HS-5 (cell line): ENCODE measurements around the gene GALNT14.
"Not testable (repeated sequence)": the region's sequence is repeated elsewhere in the genome, so short reads cannot be mapped to it uniquely, and the experiment has no call there.

ENCODE experiments used
- DNase-seq: peaks from one replicate; pipeline ENCODE4 v3.0.0-alpha.2; 2012; ENCODE audit warnings: low read depth

Gene GALNT14, protein sequence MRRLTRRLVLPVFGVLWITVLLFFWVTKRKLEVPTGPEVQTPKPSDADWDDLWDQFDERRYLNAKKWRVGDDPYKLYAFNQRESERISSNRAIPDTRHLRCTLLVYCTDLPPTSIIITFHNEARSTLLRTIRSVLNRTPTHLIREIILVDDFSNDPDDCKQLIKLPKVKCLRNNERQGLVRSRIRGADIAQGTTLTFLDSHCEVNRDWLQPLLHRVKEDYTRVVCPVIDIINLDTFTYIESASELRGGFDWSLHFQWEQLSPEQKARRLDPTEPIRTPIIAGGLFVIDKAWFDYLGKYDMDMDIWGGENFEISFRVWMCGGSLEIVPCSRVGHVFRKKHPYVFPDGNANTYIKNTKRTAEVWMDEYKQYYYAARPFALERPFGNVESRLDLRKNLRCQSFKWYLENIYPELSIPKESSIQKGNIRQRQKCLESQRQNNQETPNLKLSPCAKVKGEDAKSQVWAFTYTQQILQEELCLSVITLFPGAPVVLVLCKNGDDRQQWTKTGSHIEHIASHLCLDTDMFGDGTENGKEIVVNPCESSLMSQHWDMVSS

DNA sequence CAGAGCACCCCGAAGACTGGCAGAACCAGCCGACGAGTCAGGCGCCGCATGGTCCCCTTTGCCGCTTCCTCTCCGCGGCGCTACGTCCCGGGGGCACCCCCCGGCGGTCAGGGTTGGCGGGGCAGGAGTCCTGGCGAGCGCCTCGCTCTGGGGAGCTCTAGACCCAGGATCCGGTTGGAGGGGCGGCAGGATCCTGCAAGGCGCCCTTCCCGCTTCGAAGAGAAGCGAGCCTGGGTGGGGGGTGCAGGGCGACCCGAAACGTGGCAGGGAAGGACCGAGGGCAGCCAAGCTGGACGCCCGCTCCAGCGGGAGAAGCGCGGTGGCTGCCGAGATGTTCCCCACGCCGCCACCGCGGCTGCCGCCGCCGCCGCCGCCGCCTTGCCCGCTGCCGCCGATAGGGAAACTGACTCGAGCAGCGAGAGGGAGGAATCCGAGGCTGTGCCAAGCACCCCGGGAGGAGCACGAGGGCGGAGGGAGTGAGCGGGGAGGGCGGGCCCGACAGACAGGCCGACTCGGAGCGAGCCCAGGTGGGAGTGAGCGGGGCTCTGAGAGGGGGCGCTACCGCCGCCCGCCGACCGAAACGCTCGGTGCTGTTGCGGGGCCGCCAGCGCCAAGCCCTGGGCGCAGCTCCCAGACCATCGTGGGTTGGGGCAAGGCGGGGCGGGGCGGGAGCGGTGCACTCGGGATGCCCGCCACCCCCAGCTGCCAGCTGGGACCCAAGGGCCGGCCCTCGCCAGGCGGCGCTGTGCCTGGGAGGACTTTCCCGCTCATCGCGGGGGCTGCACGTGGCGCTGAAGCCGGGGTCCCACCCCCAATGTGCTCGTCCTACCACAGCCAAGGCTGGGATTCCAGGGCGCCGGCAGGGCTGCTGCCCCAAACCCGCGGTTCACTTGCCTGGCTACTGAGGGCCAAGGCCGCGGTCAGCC, at the start of gene GALNT14:
Gene GALNT14 (minus strand): TSS at position 404 of the 926 bp plus-strand sequence. CDS start 354 bp downstream, at position 50.
- DNase-seq = peak; percentile 43

DNA sequence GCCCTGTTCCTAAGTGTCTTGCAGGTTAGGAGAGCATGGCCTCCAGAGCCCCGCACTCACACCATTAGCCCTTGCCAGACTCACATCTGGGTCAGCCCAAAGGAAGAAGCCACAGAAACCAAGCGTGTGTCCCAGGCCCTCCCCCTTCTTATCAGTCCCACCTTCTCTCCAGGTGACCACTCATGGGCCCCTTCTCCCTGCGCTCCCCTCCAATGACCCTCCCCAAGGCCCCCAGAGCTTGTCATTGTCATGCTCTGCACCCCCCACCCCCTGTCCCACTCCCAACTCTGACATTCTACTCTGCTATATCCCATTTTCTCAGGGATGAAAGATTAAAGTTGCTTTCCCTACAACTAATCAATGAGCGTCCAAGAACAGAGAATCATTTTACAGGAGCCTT, 48.9 kb upstream of the GALNT14 start:
- DNase-seq = no peak

DNA sequence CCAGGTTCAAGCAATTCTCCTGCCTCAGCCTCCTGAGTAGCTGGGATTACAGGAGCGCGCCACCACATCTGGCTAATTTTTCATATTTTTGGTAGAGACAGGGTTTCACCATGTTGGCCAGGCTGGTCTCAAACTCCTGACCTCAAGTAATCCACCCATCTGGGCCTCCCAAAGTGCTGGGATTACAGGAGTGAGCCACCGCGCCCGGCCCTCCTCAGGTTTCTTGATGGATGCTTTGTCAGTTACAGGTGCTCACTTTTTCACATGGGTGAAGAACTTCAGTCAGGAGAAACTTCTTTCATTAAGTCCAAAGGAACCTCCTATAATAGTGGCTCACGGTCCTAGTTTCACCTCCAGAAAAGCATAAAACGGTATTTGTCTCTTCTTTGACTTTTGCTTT, 45.7 kb upstream of the GALNT14 start:
- DNase-seq = not testable (repeated sequence)

DNA sequence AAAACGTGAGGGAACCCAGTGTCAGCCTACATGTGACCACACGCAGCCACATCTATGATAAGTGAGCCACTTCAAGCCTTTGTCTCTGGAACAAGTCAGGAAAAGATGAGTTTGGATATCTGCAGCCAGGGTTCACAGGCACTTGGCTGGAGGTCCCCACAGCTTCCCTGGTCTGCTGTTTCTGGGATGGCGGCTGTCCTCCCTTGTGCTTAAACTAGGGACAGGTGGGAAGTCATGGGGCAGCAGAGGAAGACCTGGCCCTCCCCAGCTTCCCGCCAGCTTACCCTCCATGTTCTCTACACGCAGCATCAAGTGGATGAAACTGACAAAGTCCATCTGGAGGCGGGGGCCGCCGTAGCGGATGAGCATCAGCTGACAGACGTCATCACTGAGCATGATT, 38.5 kb upstream of the GALNT14 start:
- no peak for DNase-seq

DNA sequence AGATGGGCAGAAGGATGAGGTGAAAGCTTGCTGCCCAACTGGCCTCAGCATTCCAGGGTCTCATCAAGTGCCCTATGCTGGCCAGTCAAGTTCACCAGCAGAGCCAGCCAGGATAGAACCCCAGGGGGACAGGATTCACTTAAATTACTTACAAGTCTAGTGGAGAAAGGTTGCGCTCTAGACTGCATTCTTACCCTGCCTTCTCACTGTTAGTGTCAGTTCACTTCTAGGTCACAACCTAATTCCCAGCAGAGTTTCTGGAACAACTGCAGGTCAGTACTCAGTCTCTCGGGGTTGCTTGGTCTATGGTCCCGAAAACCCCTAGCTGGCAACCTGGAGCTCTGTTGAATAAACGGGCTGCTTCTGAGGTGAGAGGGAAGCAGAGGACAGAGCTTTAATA, 32.9 kb upstream of the GALNT14 start:
- no peak for DNase-seq

DNA sequence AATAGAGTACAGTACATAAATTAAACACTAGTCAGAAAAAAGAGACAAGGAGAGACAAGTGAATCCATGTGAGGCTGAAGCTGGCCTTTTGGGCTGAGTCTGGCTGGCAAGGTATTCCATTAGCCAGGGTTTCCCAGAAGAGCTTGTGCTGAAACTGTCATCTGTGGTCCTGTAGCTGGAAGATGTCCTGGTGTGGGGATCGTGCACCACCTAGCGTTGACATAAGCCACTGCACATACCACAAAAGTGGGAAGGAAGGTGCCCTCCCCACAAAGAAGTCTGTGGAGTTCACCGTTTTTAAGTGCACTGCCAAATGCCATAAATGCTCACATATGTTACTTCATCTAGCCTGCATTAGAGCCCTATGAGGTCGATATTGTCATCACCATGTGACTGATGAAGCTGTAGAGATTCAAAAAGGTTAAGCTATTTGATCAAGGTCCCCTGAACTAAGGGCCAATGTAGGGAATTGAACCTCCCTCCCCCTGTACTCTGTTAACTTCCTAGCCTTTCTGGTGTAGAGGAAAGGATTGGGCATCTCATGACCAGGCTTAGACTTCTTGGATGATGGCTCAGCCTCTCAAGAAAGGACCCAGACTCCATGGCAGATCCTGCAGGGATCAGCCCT, 31.9 kb upstream of the GALNT14 start:
- DNase-seq = peak; percentile 38

DNA sequence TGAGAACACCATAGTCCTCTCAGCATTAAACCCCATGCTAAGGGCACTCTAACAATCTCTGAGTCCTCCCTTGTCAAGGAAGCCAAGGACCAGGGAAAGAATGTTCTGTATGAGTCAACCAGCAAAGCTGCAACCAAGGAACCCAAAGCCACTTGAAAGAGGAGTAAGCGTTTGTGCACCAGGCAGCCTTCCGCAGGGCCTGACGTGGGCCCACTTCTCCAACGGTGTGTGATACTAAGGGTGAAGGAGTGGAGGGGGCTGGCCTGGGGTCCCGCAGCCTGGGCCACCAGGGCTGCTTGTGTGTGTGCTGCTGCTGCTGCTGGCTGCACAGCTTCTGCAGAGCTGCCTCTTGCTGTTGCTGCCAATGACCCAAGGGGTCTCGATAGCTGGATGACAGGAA, 30.1 kb upstream of the GALNT14 start:
- no peak for DNase-seq

DNA sequence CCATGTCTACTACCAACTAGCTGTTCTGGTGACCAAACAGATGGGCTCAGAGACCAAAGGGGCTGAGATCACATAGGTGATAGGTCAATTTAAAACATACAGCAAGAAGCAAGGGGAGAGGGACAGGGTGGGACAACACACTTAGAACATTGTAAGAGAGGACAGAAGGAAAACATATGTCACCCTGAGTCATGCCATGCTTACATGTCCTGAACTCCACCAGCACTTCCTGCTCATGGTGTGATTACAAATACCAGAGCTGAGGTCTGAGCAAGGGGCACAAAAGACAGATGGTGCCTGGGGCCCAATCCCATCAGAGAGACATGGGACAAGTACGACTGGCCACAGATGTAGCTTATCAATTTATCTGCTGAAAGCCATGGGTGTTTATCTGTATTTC, 28.7 kb upstream of the GALNT14 start:
- no peak for DNase-seq

DNA sequence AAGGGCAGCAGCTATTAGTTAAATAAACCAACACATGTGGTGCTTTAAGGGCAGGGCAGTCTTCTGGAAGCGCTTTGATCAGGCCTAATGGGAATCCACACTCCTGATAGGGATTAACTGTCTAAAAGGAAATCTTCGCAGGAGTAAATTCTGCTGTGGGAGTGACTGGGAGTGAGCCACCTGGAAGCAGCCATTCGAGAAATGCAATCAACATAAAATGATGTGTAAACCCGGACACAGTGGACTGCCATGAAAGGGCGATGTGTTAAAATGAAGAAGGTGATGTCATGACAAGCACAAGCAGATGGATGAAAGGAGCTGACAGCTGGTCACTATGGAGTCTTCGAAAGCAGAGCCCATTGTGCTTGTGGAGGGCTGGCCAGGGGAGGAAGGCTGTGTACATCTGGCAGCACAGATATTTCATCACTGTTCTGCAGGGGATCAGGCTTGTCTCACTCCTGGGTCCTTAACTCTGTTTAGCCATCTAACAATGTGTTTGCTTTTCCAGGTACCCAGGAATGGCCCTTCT, 24.8 kb upstream of the GALNT14 start:
- no peak for DNase-seq

DNA sequence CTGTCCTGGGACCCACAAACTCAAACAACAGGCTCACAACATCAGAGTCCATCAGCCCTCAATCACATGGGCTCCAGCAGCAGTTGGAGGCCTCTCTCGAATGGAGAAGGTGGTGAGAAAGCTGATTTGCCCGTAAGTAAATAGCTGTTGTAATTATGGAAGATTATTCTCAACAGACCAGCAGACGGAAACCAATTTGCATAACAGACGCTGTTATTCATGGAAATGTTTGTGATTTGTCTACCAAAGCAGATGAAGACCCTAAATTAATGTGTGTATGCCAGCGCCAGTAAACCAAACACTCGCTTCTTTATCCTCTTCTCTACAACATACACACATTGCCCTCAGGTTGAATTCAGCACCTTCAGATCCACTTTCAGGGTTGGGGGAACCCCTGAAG, 23.4 kb upstream of the GALNT14 start:
- no peak for DNase-seq

DNA sequence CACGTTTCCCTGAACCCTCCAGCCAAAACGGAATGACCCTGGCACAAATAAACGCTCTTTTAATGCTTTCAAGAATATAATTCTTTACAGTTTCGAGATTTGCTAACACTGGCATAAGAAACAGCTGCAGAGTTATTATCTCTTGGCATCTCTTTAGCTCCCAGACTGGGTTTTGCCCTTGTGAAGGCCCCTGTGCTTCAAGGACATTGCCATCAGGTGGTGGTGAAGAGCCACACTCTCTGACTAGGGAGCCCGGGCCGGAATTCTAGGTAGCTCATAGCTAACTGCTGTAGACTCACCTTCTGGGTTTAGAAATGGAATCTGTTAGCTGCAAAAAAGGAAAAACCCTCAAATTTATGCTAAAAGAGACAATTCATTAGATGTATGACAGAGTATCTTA, 13.3 kb upstream of the GALNT14 start:
- no peak for DNase-seq

DNA sequence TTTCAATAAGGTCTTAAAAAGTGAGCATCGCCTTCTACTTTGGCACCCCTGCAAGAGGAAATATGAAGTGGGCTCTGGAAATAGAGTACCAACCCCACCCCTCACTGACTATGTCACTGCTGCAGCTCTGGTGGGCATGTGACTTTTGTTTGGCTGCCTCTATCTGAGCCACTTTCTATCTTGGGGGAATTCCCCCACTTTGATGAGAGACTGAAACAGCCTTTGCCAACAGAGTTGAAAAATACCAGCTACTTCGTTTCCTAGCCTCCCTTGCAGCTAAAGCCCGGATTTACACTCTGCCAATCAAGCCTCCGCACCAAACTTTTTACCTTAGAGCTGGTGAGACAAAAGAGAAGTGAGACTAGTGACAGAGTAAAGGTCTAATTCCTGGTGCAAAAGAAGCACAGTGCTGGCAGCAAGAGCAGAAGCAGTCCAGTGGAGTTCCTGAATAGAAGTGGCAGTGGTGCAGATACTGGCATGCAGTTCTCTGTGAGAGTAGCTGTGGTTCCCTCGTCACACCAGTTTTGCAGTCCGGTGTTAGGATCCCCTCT, 12.0 kb upstream of the GALNT14 start:
- no peak for DNase-seq

DNA sequence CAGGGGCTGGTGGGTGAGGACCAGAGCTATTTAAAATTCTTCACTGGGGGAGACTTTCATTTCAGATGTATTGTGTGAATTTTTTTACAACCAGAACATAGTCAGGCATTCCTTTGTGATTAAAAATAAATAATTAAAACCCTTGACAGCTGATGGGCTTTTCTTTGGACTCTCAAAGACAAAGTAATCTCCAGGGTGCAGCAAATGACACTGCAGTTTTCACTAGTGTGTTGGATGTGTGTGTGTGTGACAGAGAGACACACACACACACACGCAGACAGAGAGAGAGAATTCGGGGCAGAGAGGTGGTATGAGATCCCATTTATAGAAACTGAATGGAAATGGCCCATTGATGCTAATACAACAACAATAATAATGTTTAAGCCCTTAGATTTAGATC, 10.3 kb upstream of the GALNT14 start:
- DNase-seq = no peak

DNA sequence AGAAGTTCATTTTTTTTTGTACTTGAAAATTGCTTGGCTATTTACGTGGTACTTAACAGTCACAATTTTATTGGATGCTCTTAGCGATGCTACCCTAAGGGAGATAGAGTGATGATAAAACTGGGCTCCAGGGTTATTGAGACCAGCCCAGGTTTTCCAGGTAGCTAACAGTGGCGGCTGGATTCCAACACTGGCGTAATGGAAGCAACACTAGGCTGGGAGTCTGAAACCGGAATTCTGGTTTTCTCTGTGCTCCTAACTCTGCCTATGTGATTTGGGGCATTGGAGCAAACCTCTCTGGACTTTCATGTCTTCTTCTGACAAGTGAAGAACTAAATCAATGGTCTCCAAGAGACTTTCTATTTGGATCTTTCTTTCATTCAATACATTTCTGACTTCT, 9.4 kb upstream of the GALNT14 start:
- DNase-seq = no peak

DNA sequence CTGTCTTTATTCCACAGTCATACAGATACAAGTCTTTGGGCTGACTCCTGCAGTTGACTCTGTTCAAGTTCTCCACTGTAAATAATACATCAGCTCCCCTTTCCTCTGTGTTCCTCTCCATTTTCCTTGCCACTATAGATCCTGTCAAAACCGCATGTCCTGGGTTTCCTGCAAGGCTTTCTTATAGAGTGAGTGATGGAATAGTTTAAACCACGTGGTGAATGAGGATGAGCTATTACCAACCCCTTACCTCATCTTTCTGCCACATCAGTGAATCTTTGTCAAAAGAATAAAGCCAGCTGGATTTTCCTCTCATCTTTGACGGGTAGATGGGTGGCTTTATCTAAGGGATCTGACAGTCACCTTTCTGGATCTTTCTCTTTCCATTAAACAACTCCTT, 3.9 kb upstream of the GALNT14 start:
- no peak for DNase-seq

DNA sequence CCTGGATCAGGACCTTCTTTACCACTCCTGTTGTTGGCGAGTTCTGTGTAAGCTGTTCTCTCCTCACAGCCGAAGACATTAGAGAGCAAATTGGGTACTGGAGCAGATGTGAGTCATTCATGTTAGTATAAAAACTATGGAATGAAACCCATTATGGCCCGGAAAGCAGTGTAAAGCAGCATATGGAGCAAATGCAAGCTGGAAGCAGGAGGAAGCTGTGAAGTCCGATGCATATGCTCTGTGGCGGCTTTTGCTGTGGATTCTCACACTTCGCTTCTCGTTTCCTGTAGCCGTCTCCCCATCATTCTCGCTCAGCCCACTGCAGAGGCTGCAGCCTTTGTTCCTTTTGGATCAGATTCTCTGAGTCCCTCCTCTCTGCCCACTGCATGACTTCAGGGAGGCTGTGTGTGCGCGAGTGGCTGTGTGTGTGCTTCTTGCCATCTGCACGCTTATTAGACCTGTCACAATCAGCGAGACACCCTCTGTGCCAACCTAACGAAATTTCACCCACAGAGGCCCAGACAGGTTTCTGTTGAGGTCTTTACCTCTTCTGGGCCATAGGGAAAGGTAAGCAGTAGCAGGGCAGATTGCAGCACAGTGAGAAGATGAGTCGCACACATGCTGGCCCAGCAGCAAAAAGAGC, 3.3 kb upstream of the GALNT14 start:
- DNase-seq = no peak

DNA sequence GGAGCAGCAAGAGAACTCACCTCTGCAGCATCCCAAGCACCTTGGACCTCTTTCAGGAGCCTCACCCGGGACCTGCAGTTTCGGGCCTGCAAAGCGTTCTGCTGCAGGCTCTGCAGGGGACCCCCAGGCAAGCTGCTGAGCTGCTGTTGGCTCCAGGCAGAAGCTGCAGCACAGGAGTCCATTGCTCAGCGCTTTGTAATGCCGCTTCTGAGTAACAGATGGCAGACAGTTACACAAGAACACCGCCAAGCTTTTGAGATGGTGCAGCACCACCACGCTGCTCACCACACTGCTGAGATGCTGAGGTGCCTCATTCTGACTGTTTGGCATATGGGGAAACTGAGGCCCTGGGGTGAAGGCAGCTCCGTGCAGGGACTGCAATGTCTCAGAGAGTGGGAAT, 1.9 kb upstream of the GALNT14 start:
- no peak for DNase-seq

DNA sequence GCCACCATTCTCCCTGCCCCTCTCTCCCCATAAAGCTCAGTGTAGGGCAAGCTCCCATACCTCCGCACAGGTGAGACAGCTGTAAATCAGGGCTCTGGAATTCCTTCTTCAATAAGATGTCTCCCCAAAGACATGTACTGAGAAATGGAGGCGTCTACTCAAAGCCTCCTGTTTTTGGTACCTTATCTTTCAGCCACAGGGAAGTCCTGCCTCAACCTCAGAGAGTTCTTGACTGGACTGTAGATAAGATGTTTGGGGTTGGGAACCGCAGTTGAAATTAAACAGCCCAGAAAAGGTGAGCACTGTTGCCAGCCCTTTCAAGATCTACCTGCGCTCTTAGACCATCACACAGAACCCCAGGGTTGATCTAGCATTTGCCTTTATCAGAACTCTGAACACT, 1.4 kb upstream of the GALNT14 start:
- DNase-seq = no peak

DNA sequence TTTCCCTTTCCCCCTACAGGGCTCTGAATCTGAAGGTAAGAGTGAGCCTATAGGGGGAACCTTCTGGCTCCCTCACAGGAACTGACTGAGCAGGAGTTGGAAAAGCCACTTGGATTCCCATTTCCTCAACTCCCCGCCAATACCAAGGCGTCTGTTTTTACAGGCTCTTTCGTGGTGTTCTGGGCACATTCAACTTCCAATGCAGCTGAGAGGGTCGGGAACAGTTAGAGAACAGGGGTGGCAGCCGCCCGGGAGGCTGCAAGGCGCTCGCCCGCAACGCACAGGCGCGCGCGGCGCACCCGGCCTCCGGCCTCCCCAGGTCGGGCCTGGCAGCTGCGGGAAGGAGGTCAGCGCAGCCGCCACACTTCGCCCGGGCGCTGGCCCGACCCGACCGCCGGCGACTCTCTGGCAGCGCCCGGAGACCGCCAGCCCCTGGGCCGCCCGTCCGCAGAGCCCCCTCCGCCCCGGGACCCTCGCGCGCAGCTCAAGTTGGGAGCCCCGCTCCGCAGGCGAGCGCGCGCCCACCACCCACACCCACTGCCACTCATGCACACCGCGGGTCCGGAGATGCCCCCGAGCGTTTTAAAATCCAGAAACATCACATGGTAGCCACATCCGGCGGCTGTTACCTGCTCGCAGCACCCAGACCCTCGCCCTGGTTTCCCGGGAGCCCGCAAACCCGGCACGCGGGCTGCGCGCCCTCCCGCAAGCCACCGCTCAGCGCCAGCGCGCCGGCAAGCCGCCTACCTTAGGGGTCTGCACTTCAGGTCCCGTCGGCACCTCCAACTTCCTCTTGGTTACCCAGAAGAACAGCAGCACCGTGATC, 816 bp downstream of the GALNT14 start:
- peak; percentile 44 for DNase-seq

DNA sequence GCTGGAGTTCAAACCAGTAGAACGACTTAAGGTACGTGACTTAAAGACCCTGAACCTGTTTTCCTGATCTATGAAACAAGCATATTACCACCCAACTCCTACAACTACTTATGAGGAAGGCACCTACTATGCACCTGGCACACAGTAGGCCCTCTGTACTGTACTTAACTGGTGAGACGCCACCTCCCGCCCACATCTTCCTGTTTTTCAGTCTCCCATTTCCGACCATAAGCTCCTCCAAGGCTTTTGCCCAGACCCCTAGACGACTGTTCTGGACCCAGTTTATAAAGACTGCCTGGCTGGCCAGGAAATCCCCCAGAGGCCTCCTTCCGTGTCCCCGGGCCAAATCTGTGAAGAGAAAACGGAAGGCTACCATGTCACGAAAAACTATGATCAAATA, 1.5 kb downstream of the GALNT14 start:
- DNase-seq = no peak
